HG03139 (cell line): Measurements from ENCODE around the gene TESMIN.

ENCODE experiments used
- ATAC-seq: cut with Tn5 transposase; IDR thresholded peaks from one replicate; pipeline ENCODE4 v1.9.1; 2021; ENCODE audit not compliant: unreplicated experiment

The TESMIN gene

DNA sequence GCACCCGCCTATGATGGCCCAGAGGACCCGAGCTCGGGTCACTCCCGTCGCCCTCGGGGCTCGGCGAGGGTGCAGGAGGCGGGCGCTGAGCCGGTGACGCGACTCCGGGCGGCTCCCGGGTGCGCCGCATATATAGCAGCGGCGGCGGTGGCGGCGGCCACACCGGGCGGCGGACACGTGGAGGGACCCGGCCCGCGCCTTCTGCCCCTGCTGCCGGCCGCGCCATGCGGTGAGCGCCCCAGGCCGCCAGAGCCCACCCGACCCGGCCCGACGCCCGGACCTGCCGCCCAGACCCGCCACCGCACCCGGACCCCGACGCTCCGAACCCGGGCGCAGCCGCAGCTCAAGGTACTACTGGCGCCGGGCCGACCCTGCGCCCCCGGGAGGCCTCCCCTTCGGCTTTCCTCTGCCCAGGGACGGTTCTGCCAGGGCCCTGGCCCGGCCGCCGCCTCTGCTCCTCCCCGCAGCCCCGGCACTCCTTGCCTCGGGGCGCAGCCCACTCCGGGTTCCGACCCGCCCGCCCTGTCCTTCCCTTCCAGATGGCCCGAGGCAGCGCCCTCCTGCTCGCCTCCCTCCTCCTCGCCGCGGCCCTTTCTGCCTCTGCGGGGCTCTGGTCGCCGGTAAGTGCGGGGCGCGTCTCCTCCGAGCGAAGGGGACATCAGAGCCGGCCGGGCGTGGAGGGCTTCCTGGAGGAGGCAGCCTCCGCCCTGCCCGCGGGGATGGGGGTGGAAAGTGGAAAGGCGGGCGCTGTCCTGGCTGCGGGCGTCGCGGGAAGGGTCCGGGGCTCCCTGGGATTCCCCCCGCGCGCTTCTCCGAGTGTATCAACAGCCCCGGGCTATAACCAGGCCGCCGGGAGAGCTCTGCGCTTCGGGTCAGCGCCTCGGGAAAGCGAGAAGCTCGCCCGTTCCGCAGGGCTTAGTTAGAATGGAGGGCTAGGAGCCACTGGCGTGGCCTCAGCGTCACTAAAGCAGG lies 66.6 kb downstream of the TESMIN start, which contains the start of gene GAL:
GAL (plus strand) TSS at position 160 of the 972 bp plus-strand sequence; CDS start at position 540, 380 bp downstream.
- ATAC-seq: no peak

GRCh38 chr11:68683536-68684384 lies 67.6 kb downstream of the TESMIN start:
- no peak for ATAC-seq

DNA sequence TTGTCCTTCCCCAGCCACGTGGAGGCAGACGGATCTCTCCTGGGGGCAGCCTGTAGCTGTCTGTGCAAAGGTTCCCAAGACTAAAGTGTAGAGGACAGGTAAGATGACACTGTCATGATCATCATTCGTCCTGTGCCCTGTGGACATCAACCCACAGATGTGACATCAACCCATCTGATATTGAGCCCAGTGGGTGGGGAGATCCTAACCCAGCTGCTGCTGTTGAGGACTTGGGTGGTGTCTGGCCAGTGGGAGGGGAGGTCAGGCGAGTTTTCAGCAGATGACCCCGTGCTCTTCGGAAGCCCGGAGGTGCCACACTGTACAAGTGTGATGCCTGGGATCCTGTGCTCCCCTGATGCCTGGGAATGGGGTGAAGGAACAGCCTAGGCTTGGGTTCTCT lies 68.2 kb downstream of the TESMIN start:
- no peak for ATAC-seq

- no peak for ATAC-seq
Observed at GRCh38 chr11:68682531-68682961, 68.8 kb downstream of the TESMIN start.

- no peak for ATAC-seq
Observed at GRCh38 chr11:68680541-68681231, 70.6 kb downstream of the TESMIN start.

- ATAC-seq: no peak
Observed at GRCh38 chr11:68678031-68678441, 73.3 kb downstream of the TESMIN start.

GRCh38 chr11:68677432-68677831 lies 73.9 kb downstream of the TESMIN start:
- no peak for ATAC-seq

DNA sequence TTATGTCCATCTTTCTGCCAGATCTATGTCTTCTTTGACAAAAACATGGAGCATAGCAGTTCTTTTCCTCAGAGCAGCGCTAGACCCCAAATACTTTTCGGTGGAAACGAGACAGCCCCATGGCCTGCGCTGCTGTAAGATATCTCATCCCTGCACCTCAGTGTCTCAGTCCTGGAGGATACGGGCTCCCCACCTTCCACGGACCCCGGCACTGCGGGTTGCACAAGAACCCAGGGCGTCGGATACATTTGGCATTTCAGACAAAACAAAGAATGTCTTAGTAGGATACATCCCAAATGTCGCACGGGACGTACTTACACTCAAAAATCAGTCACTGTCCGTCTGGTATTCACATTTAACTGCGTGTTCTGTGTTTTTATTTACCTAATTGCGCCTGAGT lies 76.9 kb downstream of the TESMIN start:
- no peak for ATAC-seq

GRCh38 chr11:68673991-68674390 lies 77.3 kb downstream of the TESMIN start:
- ATAC-seq: no peak

DNA sequence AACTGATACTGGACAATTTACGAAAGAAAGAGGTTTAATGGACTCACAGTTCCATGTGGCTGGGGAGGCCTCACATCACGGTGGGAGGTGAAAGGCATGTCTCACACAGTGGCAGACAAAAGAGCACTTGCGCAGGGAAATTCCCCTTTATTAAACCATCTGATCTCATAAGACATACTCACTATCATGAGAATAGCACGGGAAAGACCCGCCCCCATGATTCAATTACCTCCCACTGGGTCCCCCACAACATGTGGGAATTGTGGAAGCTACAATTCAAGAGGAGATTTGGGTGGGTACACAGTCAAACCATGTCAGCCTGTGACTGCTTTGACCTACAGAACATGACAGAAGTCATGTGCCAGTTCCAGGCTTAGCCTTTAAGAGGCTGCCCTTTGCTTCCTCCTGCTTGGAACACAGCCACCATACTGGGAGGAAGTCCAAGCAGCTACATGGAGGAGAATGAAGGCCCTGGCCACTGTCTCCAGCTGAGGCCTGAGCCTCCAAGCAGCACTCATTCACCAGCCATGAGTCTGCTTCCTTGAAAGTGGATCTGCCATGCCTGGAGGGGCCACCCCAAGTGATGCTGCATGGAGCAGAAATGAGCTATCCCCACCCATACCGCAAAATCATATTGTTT lies 77.9 kb downstream of the TESMIN start:
- ATAC-seq: no peak

DNA sequence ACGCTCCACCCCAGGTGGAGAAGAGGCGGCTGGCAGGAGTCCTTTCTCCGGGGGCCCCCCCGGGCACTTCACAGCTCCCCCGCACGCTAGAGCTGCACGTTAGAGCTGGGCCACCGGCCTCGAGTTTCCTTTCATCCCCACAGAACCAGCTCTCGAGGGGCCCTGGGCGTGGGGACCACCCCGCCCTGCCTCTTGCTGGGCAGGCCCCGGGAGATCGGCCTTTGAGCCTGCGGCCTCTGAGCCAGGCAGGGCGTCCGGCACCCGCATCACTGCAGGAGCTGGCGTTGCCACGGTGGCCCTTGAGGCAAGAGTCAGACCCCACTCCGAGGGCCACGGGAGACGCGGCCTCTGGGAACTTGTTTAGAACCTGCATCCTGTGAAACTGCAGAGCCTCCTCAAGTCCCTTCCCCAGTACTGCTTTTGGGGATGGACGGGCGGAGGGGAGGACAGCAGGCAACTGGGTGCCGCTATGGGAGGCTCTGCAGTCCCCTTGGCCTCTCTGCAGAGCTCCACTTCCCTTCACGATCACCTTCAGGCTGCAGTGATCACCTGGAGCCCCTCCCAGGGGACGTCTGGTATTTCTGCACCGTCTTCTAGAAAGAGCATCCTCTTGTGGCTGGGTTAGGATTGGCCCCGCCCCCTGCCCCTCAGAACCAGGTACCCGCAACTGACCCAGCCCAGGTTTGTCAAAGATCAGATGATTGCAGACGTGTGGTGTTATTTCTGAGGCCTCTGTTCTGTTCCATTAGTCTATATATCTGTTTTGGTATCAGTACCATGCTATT lies 80.9 kb downstream of the TESMIN start:
- ATAC-seq: no peak

GRCh38 chr11:68669301-68670090 lies 81.8 kb downstream of the TESMIN start:
- ATAC-seq: no peak

DNA sequence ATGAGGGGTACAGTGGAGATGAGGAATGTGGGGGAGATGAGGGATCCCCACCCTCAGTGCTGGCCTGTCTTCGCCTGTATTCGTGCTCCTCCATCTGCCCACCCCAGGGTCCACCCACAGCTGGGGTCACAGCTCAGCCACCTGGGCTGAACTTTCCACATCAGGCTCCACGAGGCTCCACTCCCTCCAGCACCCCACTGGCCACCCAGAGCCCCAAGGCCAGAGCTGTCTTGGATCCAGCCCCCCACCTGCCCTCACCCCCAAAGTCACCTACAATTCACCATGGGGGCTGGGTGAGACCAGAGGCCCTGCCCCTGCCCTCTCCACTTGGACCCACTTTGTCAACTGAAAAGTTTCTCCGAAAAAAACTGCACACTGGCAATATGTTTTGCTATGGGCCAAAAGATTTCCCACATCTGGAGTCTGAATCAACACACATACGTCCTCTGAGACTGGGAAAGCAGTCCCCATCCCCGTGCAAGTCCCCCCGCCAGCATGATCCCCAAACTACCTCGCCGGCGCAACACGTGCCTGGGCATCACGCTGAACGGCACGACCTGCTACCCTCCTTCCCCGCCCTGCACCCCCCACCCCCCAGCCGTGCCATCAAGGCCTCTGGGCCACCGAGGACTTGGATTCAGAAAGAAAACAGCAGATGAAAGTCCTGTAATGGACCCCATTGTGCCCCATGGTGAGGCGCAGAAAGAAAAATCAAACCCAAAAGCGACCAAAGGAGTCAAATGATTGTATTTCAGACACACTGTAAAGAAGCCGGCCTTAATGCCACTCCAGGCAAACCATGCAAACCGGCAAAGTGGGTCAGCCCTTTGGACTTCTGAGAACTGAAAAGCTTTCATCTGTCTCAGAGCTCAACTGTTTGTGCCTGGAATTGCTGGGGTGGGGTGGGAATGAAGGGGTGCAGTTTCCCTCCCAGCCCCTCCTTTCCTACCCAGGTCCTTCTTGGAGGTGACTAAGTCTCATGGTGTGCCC lies 83.5 kb downstream of the TESMIN start:
- no peak for ATAC-seq

- ATAC-seq: no peak
Observed at GRCh38 chr11:68666849-68667248, 84.5 kb downstream of the TESMIN start.

- ATAC-seq: no peak
Observed at GRCh38 chr11:68665436-68665835, 85.9 kb downstream of the TESMIN start.

DNA sequence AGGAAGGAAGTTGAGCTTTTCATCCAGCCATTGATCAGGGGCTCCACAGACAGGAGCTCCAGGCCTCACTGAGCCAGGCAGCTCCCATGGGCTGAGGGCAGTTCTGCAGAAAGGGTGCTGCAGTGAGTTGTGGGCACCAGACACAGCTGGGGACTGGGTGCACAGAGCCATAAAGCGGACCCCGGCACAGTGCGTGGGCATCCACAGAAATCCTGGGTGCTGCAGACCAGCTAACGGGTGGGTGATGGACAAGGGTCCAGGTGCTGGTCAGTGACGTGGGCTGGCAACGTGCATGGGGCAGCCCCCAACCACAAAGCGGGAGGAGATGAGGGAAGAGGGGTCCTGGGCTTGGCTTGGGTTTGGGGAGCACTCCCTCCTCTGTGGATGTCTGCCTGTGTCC lies 86.4 kb downstream of the TESMIN start:
- no peak for ATAC-seq

DNA sequence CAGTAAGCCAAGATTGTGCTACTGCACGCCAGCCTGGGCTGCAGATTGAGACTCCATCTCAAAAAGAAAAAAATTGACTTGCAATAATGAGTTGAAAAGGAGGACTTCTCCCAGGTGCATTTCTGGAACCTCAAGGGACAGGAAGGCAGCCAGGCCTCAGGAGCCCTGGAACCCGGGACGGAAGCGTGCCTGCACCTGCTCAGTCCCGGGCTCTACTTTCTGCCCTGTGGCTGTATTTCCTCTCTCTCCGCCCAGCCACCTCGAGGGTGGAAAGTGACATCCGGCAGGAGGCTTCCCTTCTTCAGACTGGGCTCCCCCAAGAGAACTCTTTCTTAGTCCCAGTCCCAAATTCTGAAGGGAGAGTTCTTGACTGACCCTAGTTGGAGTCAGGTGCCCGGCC lies 87.2 kb downstream of the TESMIN start:
- no peak for ATAC-seq

DNA sequence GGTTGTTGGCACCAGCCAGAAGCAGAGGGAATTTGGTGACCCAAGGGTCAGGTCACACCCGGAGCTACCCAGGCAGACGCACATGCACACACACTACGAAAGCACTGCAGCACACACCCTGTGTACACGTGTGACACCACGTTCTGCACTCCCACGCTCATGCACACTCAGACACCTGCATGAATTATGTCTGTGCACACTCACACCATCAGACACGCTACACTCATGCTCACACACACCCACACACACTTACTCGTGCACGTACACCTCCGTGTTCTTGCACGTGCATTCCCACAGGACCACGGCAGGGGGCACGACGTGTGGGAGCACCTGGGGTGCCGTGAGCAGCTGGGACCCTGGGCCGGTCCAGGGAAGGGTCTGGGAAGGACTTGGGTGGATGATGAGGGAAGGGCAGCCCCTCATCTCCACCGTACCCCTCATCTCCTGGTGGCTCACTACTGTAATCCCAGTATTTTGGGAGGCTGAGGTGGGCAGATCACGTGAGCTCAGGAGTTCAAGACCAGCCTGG lies 87.8 kb downstream of the TESMIN start:
- ATAC-seq: no peak
